LNCaP clone FGC (cell line): ENCODE measurements around the gene TSSK6.

Experiments
- DNase-seq: peaks from one replicate; pipeline ENCODE4 v3.0.0-alpha.2; 2011; ENCODE audit warnings: low read depth
- H3K4me3 ChIP-seq: 2 replicates; pipeline ENCODE4 v1.5.1; 2011; ENCODE audit warnings: mild to moderate bottlenecking, low read depth, low read length, control low read depth
- TF ChIP-seq, protein P1 (sequence below): IDR thresholded peaks from 2 replicates; pipeline ENCODE4 v1.5.1; 2012; ENCODE audit warnings: mild to moderate bottlenecking; ENCODE audit not compliant: control insufficient read depth, insufficient read depth; ENCODE audit errors: extremely low read depth

Gene TSSK6

DNA sequence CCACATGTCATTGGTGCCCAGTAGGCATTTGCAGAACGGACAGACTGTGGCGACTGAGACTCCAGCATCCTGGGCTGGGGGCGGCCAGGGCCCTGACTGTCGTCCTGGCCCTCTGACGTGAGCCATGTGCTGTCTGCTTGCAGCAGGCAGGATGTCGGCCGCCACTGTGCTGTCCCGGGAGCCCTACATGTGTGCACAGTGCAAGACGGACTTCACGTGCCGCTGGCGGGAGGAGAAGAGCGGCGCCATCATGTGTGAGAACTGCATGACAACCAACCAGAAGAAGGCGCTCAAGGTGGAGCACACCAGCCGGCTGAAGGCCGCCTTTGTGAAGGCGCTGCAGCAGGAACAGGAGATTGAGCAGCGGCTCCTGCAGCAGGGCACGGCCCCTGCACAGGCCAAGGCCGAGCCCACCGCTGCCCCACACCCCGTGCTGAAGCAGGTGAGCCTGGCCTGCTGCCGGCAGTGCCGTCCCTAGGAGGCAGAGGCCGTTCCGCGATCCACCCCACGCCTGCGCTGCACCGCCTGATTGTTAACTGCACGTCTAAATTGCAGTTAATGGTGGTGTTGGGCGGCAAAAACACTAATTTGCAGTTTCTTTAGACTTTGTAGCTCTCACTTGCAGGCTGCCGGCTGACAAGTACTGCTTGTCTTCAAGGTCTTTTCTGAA is 14.2 kb downstream of the TSSK6 start:
- no peak overlapping the region for H3K4me3 ChIP-seq
- TF ChIP-seq, protein P1, sequence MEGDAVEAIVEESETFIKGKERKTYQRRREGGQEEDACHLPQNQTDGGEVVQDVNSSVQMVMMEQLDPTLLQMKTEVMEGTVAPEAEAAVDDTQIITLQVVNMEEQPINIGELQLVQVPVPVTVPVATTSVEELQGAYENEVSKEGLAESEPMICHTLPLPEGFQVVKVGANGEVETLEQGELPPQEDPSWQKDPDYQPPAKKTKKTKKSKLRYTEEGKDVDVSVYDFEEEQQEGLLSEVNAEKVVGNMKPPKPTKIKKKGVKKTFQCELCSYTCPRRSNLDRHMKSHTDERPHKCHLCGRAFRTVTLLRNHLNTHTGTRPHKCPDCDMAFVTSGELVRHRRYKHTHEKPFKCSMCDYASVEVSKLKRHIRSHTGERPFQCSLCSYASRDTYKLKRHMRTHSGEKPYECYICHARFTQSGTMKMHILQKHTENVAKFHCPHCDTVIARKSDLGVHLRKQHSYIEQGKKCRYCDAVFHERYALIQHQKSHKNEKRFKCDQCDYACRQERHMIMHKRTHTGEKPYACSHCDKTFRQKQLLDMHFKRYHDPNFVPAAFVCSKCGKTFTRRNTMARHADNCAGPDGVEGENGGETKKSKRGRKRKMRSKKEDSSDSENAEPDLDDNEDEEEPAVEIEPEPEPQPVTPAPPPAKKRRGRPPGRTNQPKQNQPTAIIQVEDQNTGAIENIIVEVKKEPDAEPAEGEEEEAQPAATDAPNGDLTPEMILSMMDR, result no peak

DNA sequence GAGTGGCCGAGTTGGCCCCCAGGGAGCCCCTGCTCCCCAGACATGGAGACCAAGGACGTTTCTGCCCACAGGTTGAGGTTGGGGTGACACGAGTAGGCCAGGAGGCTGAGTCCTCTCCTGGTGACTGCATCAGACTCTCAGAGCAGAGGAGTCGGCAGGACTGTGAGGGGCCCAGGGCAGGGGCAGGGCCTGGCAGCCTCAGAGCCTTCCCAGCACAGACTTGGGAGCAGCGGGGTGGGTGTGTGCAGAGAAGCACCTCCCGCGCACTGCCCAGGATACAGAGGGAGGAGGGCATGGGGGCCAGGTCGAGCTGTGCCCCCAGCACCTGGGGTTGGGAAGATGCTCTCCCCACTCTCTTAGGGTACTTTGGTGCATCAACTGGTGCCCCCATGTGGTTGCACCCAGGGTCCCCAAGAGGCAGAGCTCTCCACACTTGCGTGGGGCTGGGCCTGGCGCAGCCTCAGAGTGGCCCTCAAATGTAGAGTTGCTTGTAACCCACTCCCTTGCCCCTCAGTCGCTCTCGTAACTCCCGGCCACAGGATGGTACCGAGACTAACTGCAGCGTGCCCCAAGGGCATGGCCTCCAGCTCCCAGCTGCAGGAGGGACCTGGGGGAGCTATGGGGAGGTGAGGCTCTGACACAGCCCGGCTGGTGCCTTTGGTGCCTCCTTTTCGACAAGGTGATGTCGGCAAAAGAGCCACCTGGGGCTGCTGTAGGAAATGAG is 15.9 kb downstream of the TSSK6 start:
- TF ChIP-seq, protein P1, result no peak
- DNase-seq, result no peak
- H3K4me3 ChIP-seq, result no peak overlapping the region

More for the DNA sequence above, 14.2 kb downstream of the TSSK6 start:
- no peak for DNase-seq

DNA sequence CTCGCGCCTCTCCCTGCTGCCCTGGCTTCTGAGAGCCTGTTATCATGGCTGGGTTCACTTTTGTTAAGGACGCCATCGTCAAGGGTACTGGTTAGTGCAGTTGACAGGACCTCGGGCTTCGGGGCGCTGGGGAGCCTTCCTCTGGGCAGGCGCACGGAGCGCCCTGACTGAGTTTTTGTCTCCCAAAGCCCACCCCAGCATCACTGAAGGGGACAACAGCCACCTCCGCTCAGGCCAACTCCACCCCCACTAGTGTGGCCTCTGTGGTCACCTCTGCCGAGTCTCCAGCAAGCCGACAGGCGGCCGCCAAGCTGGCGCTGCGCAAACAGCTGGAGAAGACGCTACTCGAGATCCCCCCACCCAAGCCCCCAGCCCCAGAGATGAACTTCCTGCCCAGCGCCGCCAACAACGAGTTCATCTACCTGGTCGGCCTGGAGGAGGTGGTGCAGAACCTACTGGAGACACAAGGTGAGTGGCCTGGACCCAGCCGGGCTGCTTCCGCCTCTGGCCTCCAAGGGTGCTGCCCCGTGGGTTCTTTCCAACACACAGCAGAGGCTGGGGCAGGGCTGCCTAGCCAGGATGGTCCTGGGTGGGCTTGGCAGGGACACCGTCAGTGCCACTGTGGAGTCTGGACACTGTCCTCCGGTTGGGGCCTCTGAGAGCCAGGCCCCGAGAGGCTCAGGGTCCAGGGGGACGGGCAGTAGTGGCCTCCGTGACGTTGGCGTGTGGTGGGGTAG is 16.9 kb downstream of the TSSK6 start:
- DNase-seq, result no peak
- no peak overlapping the region for H3K4me3 ChIP-seq
- TF ChIP-seq, protein P1, result no peak

DNA sequence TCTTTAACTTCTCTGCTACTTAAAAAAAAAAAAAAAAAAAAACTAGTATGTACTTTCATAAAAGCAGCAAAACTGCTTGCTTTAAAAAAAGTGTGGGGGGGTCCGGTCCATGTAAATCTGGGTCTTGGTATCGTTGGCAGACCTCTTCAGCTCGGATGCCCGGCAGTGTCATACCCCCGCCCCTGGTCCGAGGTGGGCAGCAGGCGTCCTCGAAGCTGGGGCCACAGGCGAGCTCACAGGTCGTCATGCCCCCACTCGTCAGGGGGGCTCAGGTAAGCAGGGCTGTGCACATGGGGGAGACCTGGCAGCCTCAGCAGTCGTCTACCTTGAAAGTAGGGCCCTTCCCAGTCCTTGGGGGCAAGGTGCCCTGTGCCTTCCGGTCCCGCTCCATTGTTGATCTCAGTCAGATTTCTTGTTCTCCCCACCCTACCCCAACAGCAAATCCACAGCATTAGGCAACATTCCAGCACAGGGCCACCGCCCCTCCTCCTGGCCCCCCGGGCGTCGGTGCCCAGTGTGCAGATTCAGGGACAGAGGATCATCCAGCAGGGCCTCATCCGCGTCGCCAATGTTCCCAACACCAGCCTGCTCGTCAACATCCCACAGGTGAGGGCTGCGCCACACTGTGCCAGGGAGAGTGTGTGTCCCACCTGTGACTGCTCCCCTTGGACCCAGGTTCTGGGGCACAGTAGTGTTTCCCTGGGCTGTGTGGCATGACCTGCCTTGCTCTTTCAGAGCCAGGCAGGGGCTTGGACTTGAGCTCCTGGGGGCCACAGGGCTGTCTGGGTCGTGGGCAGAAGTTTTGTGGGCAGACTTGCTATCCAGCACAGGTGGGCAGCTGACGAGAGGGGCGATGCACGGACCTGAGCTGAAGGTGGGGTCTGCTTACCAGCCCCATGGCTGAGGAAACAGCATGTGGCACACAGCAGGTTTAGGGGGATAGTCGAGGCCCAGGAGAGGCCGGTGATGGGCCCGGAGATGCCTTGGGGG is 19.4 kb downstream of the TSSK6 start:
- DNase-seq, result no peak
- no peak overlapping the region for H3K4me3 ChIP-seq
- TF ChIP-seq, protein P1, result no peak

DNA sequence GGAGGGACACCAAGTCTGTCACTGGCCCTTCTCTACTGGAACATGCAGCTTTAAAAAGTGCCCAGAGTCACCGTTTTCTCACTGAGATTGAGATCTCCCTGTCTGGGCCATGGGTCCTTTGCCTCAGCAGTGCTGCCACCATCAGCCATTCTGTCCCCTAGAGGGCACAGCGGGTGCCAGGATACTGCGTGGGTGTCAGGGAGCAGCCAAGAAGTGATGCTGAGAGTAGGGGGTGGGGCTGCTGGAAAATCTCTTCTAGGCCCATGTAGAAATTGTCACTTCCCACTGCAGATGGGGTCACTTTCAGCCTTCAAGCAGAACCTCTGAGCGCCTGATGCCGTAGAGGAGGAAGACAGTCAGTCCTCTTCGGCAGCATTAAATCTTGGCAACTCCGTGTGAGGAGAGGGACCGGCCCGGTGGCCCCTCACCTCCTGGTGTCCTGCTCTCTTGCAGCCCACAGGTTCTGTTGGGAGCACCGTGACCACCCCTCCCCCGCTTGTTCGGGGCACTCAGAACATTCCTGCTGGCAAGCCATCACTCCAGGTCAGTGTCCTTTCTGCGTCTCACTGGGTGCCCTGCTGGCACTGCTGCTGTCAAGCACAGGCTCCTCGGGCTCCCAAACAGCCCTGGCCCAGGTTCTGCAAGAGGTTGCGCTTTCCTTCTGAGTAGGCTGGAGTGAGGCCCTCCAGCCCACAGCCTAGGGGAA is 21.4 kb downstream of the TSSK6 start:
- H3K4me3 ChIP-seq, result no peak overlapping the region
- no peak for DNase-seq
- TF ChIP-seq, protein P1, result peak; percentile 23
